Activated CD8-positive, alpha-beta memory T cell treated with anti-CD3 and anti-CD28 coated beads, Interleukin-2, amount 10 ng/mL, durations not matched to agents 7 days and 5 days (primary cell): Measurements from ENCODE around the gene MGP. TPM values are rescaled to one million over a fixed set of nuclear protein-coding genes. Genes with fewer than 3 reads are reported as not detected.

ENCODE experiments used
- ATAC-seq: fragments of 150-1000 bp; cut with Tn5 transposase; one replicate; pipeline ENCODE4 v1.10.0; 2021; ENCODE audit warnings: moderate library complexity
- CTCF ChIA-PET: fragments of 350-600 bp; sonication (Branson Sonifier 250); formaldehyde crosslinking; loops from one replicate; lab custom pipeline; 2021; ENCODE audit warnings: antibody characterized with exemption; lab: Charles Lee
- DNase-seq: peaks from one replicate; pipeline ENCODE4 v3.0.0-alpha.2; 2020
- H3K27ac Mint-ChIP-seq: one replicate; pipeline ENCODE4 v1.8.0; 2021; ENCODE audit warnings: mild to moderate bottlenecking, mixed read lengths
- H3K27me3 Mint-ChIP-seq: one replicate; pipeline ENCODE4 v1.8.0; 2021; ENCODE audit warnings: mixed read lengths
- H3K36me3 Mint-ChIP-seq: one replicate; pipeline ENCODE4 v1.8.0; 2021; ENCODE audit warnings: mild to moderate bottlenecking, mixed read lengths
- H3K4me1 Mint-ChIP-seq: one replicate; pipeline ENCODE4 v1.8.0; 2021; ENCODE audit warnings: mixed read lengths
- H3K4me3 Mint-ChIP-seq: one replicate; pipeline ENCODE4 v1.8.0; 2021; ENCODE audit warnings: mild to moderate bottlenecking, moderate library complexity, mixed read lengths
- H3K9me3 Mint-ChIP-seq: one replicate; pipeline ENCODE4 v1.8.0; 2022; ENCODE audit warnings: low read depth, mixed read lengths
- total RNA-seq, 2 experiments: library from RNA; stranded (reverse); gene quantifications; one replicate each; pipeline ENCODE4 v1.2.3, GENCODE V29; 2021

MGP gene
- total RNA-seq, 2 experiments from 2014 or later: not detected

DNA sequence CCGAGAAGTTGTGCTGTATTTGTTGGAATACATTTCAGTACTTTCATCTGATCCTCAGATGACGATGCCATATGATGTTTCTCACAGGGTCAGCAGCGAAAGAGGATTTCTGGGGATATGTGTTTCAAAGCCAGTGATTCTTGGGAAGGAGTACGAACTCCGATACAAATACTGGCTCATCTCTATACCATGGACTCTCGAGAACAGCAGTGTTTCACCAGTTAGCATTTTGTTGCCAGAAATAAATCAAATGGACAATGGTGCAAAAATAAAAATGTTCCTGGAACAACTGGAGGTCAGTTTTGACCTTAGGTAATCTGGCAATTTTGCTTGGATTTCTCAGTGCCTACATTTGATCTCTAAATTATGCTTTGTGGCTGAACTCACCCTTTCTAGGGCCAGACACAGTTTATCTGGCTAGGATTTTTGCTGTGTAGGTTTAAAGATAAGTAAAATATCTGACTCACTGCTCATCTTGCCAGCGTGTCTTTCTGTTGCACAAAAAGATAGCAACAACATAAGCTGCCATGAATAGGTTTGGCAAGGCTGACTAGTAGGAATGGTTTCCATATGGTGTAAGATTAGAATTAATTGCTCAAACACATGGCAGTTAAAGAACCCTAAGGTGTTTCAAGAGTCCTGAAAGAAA lies 11.0 kb upstream of the MGP start:
- DNase-seq (no peak), ATAC-seq (no peak)
- CTCF ChIA-PET: interaction anchor here (1.2 kb wide), 2 partner anchors 10 to 49 kb away, joined by 3 read pairs; no protein-coding TSS in a partner anchor
- H3K36me3 Mint-ChIP-seq: no peaks in the 10 kb centered on the region
- H3K4me1 Mint-ChIP-seq: no peaks in the 10 kb centered on the region
- H3K27ac Mint-ChIP-seq: no peak overlapping the region
- peaks cover 5% of the 10 kb centered on the region for H3K27me3 Mint-ChIP-seq
- H3K9me3 Mint-ChIP-seq: no peaks in the 10 kb centered on the region
- no peak overlapping the region for H3K4me3 Mint-ChIP-seq

DNA sequence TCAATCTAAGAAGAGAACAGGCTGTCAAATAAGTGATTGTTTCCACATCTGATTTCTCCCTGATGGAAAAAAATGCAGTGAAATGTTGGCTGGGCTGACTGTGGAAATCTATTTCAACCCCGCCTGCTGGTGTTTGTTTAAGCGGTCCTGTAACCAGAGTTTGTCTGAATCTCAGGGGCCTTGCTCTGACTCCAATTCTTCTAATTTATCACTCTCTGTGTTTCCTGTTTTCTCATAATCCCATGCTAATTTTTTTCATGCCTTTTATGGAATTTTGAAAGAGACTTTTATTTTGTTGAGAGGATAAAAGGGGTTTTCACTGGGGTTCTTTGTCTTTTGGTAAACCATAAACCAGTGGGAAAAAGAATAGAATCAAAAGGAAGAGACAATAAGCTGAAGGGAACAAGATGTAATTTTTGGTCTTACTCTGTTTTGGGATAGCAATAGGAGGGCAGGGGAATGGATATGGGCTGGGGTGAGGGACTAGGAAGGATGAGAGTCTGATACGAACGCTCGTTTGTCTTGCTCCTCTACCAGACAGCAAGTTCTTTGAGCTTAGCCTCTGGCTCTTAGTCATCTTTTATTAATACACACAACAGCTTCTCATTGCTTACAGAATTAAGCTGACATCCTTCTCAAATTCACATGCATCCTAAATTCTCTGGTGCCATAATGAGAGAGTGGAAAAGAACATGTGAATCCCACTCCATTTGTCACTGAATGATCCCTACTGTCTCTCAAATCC lies 8.0 kb upstream of the MGP start:
- no peaks in the 10 kb centered on the region for H3K36me3 Mint-ChIP-seq
- ATAC-seq (no peak), DNase-seq (no peak)
- H3K9me3 Mint-ChIP-seq: no peaks in the 10 kb centered on the region
- H3K4me1 Mint-ChIP-seq: no peaks in the 10 kb centered on the region
- CTCF ChIA-PET: interaction anchor here (0.6 kb wide), 1 partner anchor 102 kb away, joined by 3 read pairs; no protein-coding TSS in a partner anchor
- no peak overlapping the region for H3K4me3 Mint-ChIP-seq
- H3K27ac Mint-ChIP-seq: no peak overlapping the region
- H3K27me3 Mint-ChIP-seq: peaks cover 16% of the 10 kb centered on the region

DNA sequence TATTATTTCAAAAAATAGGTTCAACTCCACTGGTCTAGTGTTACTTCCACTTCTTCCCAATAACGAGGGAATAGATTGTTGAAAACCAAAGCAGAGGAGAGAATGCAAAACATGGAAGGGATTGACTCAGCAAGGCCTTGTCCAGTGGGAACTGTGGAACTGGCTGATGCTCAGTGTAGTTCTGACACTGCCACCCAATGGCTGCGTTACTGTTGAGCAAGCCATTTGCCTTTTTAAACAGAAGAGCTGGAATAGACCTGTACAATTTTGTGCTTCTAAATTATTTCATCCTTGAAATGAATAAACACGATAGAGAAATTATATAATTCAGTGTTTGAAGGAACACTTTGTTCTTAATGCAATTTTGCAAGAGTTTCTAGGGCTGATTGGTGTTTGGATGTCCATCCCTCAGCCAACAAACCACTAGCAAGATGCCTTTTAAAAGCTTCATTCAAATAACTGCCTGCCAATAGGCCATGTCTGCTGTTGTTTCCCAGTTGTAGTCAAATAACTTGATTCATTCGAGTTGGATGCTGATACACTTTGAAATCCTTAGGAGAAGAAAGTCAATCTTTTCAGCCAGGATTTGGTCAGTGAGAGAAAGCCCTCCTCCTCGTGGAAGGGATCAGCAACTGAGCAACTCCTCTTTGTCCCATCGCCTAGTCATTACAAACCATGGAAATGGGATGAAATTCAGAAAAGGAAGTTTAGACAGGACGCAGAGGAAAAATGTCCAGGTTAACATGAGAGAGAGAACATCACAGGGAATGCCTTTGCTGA lies 7.3 kb upstream of the MGP start:
- Mint-ChIP-seq H3K36me3 (no peaks in the 10 kb centered on the region), H3K27me3 (peaks cover 22% of the 10 kb centered on the region), H3K27ac (no peak overlapping the region), H3K9me3 (no peaks in the 10 kb centered on the region), H3K4me3 (no peak overlapping the region), H3K4me1 (no peaks in the 10 kb centered on the region)
- DNase-seq (no peak), ATAC-seq (no peak)
- CTCF ChIA-PET: interaction anchor here (0.7 to 1.4 kb wide), 2 partner anchors 45 to 94 kb away, joined by 3 read pairs; no protein-coding TSS in a partner anchor

DNA sequence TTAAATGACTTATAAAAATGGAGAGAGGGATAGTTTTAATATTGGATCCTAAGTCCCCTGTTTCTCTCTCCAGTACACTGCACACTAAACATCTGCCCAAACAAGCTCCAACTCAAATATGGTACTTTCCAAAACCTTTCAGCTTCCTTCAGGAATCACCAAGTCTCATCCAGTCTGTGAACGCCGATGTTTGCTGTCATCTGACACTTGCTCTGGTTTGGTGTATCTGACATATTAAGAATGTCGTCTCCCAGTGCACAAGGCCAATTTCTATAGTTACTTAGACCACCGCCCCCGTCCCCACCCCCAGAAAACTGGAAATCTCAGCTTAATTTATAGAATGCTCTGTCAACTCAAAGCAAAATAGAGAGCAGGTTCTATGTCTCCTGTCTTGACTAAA lies 5.0 kb upstream of the MGP start:
- Mint-ChIP-seq H3K9me3 (no peaks in the 10 kb centered on the region), H3K4me3 (no peak overlapping the region), H3K27ac (no peak overlapping the region), H3K4me1 (peaks cover 3% of the 10 kb centered on the region), H3K36me3 (no peaks in the 10 kb centered on the region), H3K27me3 (peaks cover 35% of the 10 kb centered on the region)
- DNase-seq (no peak), ATAC-seq (no peak)
- CTCF ChIA-PET: interaction anchor here (1.3 kb wide), 1 partner anchor 49 kb away, joined by 3 read pairs; no protein-coding TSS in a partner anchor

DNA sequence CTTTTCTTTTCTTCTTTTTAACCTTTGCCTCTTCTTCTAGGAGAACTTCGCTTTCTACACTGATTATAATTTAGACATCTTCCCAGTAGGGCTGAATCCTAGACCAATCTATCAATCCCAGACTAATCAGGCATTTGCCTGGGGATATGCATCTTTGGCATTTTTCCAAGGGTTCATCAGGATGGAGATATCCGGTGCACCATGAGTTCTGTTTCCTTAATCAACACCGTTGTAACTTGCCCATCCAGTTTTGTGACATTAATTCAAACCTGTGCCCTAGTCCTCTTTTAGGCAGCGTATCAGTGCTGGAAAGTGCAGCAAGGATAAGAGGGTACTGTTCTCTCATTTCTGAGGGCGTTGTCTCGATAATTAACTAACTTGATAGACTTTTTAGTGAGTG lies 617 bp upstream of the MGP start:
- peaks cover 13% of the 10 kb centered on the region for H3K4me1 Mint-ChIP-seq
- H3K9me3 Mint-ChIP-seq: no peaks in the 10 kb centered on the region
- no peak for DNase-seq
- ATAC-seq: no peak
- no peak overlapping the region for H3K4me3 Mint-ChIP-seq
- peaks cover 39% of the 10 kb centered on the region for H3K27me3 Mint-ChIP-seq
- H3K27ac Mint-ChIP-seq: no peak overlapping the region
- CTCF ChIA-PET: no interaction called here
- H3K36me3 Mint-ChIP-seq: peaks cover 3% of the 10 kb centered on the region

- H3K27me3 Mint-ChIP-seq: peaks cover 32% of the 10 kb centered on the region
- H3K27ac Mint-ChIP-seq: no peak overlapping the region
- peaks cover 5% of the 10 kb centered on the region for H3K36me3 Mint-ChIP-seq
- H3K4me3 Mint-ChIP-seq: no peak overlapping the region
- H3K4me1 Mint-ChIP-seq: peaks cover 20% of the 10 kb centered on the region
- ATAC-seq (peak; percentile 87), DNase-seq (peak; percentile 80)
- CTCF ChIA-PET: interaction anchor here (0.9 to 1.4 kb wide), 4 partner anchors 10 to 112 kb away, joined by 3 to 4 read pairs (median 3); no protein-coding TSS in a partner anchor
- H3K9me3 Mint-ChIP-seq: no peaks in the 10 kb centered on the region
Measured at GRCh38 chr12:14884458-14884878, 1.2 kb downstream of the MGP start.

GRCh38 chr12:14883686-14884085 lies 2.0 kb downstream of the MGP start:
- DNase-seq (no peak), ATAC-seq (no peak)
- Mint-ChIP-seq H3K27ac (no peak overlapping the region), H3K36me3 (peaks cover 5% of the 10 kb centered on the region), H3K27me3 (peaks cover 28% of the 10 kb centered on the region), H3K4me3 (no peak overlapping the region), H3K9me3 (no peaks in the 10 kb centered on the region), H3K4me1 (peaks cover 20% of the 10 kb centered on the region)
- CTCF ChIA-PET: interaction anchor here (0.7 to 1.4 kb wide), 2 partner anchors 35 to 36 kb away, joined by 3 read pairs; no protein-coding TSS in a partner anchor

- no peak overlapping the region for H3K4me3 Mint-ChIP-seq
- no peak for DNase-seq
- H3K27me3 Mint-ChIP-seq: peaks cover 9% of the 10 kb centered on the region
- H3K27ac Mint-ChIP-seq: no peak overlapping the region
- ATAC-seq: no peak
- peaks cover 20% of the 10 kb centered on the region for H3K4me1 Mint-ChIP-seq
- H3K36me3 Mint-ChIP-seq: peaks cover 5% of the 10 kb centered on the region
- no peaks in the 10 kb centered on the region for H3K9me3 Mint-ChIP-seq
- CTCF ChIA-PET: no interaction called here
Measured at GRCh38 chr12:14880890-14881453, 4.7 kb downstream of the MGP start.

DNA sequence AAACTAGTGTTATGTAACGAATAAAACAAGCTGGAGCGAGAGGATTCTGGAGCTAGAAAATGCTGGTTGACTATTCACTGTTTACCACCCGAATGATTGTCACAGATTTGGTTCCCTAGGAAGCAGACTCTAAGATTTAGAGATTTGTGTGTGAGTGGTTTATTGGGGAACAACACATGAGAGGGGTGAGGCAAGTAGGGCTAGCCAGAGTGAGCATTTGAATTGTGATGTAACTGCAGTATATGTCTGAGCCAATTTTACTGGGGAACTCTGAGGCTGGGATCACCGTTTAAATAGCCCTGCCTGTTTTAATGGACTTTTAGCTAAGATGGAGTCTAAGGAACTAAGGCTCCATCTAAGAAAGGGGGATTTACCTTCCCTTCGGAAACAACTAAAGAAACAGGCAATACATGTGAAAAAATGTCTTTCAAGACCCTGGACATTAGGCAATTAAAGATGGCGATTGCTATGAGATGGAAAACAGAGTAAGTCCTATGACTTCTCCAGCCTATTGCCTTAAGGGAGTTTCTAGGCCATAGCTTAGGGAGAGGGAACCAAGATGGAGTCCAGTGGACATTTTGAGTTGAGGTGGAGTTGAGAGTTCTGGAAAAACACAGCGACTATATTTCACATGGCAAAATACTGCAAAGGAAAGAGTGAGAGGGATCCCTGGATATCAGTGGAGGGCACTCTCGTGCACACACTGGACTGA lies 6.3 kb downstream of the MGP start:
- no peak overlapping the region for H3K27ac Mint-ChIP-seq
- CTCF ChIA-PET: no interaction called here
- H3K4me3 Mint-ChIP-seq: no peak overlapping the region
- peaks cover 9% of the 10 kb centered on the region for H3K4me1 Mint-ChIP-seq
- no peaks in the 10 kb centered on the region for H3K9me3 Mint-ChIP-seq
- no peaks in the 10 kb centered on the region for H3K27me3 Mint-ChIP-seq
- ATAC-seq (no peak), DNase-seq (no peak)
- peaks cover 5% of the 10 kb centered on the region for H3K36me3 Mint-ChIP-seq

GRCh38 chr12:14878488-14878887 lies 7.2 kb downstream of the MGP start:
- DNase-seq: no peak
- no peak overlapping the region for H3K4me3 Mint-ChIP-seq
- H3K27me3 Mint-ChIP-seq: no peaks in the 10 kb centered on the region
- CTCF ChIA-PET: no interaction called here
- H3K9me3 Mint-ChIP-seq: no peaks in the 10 kb centered on the region
- H3K36me3 Mint-ChIP-seq: peaks cover 5% of the 10 kb centered on the region
- ATAC-seq: no peak
- H3K4me1 Mint-ChIP-seq: peaks cover 7% of the 10 kb centered on the region
- H3K27ac Mint-ChIP-seq: no peak overlapping the region

GRCh38 chr12:14876833-14877232 lies 8.8 kb downstream of the MGP start:
- H3K27me3 Mint-ChIP-seq: no peaks in the 10 kb centered on the region
- no peak overlapping the region for H3K27ac Mint-ChIP-seq
- no peak overlapping the region for H3K4me3 Mint-ChIP-seq
- no peaks in the 10 kb centered on the region for H3K9me3 Mint-ChIP-seq
- ATAC-seq (no peak), DNase-seq (no peak)
- CTCF ChIA-PET: no interaction called here
- peaks cover 4% of the 10 kb centered on the region for H3K36me3 Mint-ChIP-seq
- H3K4me1 Mint-ChIP-seq: peaks cover 7% of the 10 kb centered on the region

DNA sequence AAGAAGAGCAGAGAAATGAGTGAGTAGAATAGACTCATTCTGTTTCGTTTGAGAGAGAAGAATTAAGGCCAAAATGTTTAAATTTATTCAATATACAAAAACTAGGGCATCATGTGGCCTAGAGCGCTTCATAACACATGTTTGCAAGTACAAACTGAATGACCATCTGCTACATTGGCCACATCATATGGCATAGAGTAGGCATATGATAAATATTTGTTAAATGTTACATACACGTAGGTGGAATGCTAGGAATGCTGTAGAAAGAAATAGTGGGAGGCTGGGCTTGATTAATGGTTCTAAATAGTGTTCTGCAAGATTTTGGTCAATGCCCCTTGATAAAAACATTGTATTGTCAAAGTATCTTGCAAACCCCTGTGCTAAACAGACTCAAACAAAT lies 10.8 kb downstream of the MGP start:
- Mint-ChIP-seq H3K4me3 (no peak overlapping the region), H3K36me3 (no peaks in the 10 kb centered on the region), H3K9me3 (no peaks in the 10 kb centered on the region), H3K4me1 (peaks cover 2% of the 10 kb centered on the region), H3K27ac (no peak overlapping the region), H3K27me3 (no peaks in the 10 kb centered on the region)
- ATAC-seq (no peak), DNase-seq (no peak)
- CTCF ChIA-PET: interaction anchor here (1.3 kb wide), 1 partner anchor 10 kb away, joined by 4 read pairs; the partner anchor contains the start of gene MGP
